HG02759 (cell line): ENCODE data around the gene ANKRD52.

Source experiments
- ATAC-seq: cut with Tn5 transposase; IDR thresholded peaks from one replicate; pipeline ENCODE4 v1.9.1; 2021; ENCODE audit warnings: mild to moderate bottlenecking, moderate library complexity; ENCODE audit not compliant: unreplicated experiment

ANKRD52 gene

GRCh38 chr12:56242986-56243385, 15.2 kb downstream of the ANKRD52 start:
- ATAC-seq: no peak

DNA sequence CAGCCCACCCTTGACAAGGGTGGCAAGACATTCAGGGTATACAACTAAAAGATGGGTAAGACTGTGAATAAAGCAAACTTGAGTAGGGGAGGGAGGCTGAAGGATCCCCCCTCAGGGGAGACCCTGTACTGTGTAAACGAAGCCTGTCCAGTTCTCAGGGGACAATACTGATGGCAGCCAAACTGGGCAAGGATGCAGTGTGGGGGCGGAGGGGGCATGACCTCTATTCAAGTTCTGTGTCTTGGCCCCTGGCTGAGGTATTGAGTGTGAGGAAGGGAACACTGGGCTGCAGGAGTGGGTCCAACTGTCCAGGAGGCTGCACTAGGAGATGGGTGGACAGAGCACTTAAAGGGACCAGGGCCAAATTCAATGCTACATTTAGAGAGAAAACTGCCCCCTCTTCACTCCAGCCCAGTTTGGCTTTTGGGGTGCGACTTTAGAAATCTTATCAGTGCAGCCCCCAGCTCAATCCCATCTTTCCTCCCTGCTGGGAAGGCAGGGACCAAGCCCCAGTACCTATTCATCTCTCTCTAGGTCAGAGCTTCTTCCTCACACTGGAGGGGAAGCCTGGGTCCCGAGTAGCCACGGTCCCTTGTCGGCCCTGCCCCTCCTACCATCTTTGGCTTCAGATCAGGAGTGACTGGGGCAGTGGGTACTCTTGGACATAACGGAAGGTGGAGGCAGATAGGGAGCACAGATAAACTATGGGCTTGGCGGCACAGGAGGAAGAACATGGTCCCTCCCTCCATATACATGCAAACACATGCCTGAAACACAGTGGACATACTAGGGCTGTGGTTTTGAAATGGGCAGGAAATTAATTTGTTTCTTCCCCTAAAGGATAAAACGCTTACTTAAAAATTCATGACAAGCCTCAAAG, 16.5 kb downstream of the ANKRD52 start:
- no peak for ATAC-seq

DNA sequence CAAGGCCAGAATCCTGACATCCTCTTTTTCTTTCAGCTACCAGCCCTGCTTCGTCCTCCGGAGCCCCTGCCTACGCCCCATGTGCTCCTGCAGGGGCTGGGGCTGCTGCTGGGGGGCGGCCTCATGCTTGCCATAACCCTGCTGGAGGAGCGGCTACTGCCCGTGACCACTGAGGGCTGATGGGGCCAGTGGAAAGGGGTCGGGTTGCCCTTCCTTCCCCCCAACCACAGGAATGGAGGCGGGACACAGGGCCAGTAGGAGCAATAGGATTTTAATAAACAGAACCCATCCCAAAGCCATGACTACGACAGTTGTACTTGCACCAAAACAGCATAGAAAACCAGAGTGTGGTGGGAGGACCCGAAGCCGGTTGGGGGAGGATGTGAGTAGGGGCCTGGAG, 20.6 kb downstream of the ANKRD52 start:
- no peak for ATAC-seq

GRCh38 chr12:56236985-56237384, 21.2 kb downstream of the ANKRD52 start:
- no peak for ATAC-seq

DNA sequence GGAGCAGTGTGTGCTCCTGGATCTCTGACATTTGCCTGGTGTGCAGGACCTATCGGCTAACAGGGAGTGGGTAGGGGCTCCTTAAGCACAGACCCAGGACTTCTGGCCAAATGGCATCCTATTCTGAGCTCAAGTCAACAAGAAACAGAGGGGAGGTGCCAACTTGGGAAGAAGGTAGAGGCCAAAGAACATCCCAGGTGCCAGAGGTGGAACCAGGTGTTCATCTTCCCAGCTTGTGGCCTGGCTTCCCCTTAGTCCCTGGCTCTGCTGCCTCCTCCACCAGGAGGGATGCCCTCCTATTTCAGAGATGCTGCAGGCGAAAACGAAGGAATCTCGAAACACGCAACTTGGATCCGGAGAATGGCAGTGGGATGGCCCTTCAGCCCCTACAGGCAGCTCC, 22.1 kb downstream of the ANKRD52 start:
- ATAC-seq: no peak

DNA sequence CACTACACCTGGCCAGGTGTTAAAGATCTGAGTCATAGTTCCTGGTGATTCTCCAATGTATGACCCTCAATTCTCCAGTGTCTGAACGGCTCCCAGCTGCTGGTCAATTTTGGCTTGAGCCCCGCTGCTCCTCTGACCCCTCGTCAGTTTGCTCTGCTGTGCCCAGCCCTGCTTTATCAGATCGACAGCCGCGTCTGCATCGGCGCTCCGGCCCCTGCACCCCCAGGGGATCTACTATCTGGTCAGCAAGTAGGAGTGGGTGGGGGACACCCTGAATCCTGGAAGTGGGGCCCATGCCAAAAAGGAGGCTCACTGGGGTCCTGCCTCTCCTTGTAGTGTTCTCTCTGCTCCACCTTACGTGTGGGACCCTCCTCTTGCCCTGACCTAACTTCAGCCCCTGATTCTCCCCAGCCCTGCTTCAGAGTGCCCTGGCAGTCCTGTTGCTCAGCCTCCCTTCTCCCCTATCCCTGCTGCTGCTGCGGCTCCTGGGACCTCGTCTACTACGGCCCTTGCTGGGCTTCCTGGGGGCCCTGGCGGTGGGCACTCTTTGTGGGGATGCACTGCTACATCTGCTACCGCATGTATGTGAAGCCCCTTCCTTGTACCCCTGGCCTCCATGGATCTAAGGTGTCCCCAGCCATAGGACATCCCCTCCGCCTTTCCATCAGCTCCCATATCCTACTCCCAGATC, 23.3 kb downstream of the ANKRD52 start:
- no peak for ATAC-seq

DNA sequence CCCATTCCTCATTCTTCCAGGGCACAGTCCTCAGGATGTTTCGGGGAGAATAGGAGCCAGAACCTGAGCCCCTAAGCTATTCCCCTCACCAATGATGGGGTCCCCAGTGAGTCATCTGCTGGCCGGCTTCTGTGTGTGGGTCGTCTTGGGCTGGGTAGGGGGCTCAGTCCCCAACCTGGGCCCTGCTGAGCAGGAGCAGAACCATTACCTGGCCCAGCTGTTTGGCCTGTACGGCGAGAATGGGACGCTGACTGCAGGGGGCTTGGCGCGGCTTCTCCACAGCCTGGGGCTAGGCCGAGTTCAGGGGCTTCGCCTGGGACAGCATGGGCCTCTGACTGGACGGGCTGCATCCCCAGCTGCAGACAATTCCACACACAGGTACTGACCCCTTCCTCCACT, 27.0 kb downstream of the ANKRD52 start:
- ATAC-seq: no peak

- no peak for ATAC-seq
Measured at GRCh38 chr12:56230432-56231183, 27.6 kb downstream of the ANKRD52 start.

GRCh38 chr12:56229916-56230431, 28.2 kb downstream of the ANKRD52 start, which contains the start of gene SLC39A5:
TSS of gene SLC39A5 (plus strand) at chr12:56230051. CDS start at chr12:56231275, 1,224 bp downstream.
- ATAC-seq: no peak

- no peak for ATAC-seq
Measured at GRCh38 chr12:56229082-56229481, 29.1 kb downstream of the ANKRD52 start.

DNA sequence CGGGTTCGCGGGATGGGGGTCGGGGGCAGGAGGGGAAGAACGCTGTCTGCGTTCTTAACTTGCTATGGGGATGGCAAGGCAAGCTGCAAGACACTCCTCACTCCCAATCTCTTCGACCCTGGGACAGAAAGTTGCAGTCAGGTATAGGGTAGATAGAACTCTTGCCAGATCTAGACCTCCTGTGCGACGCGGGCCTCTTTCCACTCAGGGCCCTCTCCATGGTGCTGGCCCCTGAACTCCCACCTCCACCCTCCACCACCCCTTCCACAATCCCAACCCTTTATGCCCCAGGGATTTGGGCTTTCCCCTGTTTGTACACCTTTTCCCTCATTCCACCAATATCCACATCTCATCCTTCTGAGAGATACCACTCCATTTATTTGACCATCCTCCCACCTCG, 33.2 kb downstream of the ANKRD52 start:
- no peak for ATAC-seq

- peak; percentile 82 for ATAC-seq
Measured at GRCh38 chr12:56224102-56224701, 34.0 kb downstream of the ANKRD52 start, which contains the start of gene NABP2. TSS of gene NABP2 (plus strand) at chr12:56224342. CDS start at chr12:56224857, 515 bp downstream.

DNA sequence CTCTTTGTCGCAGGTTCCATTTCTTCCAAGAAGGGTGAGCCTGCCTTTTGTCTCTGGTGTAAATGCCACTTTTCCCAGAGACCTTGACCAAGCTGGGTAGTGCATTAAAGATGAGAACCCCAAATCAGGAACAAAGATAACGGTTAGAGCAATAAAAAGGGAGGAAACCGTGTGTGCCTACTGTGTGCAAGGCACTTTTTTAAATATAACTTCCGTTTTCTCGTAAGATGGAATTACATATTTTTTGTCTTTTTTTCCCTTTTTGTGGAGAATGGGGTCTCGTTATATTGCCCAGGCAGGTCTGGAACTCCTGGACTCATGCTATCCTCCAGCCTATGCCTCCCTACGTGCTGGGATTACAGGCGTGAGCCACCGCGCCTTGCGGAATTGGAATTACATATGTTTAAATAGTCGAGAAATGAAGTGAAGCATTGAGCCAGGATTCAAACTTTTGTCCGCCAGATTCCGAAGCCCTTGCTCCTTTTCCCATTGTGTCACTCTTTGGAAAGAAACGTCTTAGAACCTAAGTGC, 34.5 kb downstream of the ANKRD52 start:
- no peak for ATAC-seq

GRCh38 chr12:56222531-56222895, 35.7 kb downstream of the ANKRD52 start:
- no peak for ATAC-seq

- peak; percentile 80 for ATAC-seq
Measured at GRCh38 chr12:56221757-56222530, 36.2 kb downstream of the ANKRD52 start, which contains the start of gene RNF41. TSS of gene RNF41 (minus strand) at chr12:56221922. CDS start at chr12:56214047, 7,875 bp downstream.

DNA sequence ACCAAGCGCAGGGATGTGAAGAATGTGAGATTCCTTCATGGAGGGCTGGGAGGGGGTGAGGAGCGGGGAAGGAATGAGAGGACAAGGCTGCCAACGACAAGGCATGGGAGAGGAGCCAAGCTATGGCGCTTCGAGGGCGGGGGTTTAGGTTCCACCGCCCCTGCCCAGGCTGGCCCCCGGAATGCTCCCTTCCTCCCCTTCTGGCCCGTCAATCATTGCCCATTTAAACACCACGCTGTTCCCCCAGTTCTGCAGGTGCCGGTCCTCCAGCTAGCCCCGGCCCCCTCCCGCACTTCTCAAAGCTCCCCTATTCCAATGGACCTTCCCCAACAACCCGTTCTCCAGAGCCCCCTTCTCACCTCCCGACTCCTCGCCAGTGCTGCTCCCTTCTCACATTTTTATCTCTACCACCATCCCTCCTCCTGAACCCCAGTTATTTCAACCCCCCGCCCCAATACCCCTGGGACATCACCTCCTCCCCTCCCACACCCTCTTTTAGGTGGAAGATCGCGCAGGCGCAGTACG, 36.9 kb downstream of the ANKRD52 start:
- peak; percentile 30 for ATAC-seq

GRCh38 chr12:56220611-56221231, 37.5 kb downstream of the ANKRD52 start:
- ATAC-seq: no peak

- ATAC-seq: no peak
Measured at GRCh38 chr12:56219840-56220239, 38.3 kb downstream of the ANKRD52 start.

- no peak for ATAC-seq
Measured at GRCh38 chr12:56216461-56216860, 41.7 kb downstream of the ANKRD52 start.
